Stomach (tissue), 9 donors: Measurements from ENCODE around the gene EXPH5. TPM values are rescaled to one million over a fixed set of nuclear protein-coding genes. Genes with fewer than 3 reads are reported as not detected.

Experiments
- DNase-seq, 2 donors: peaks; one replicate each; pipeline versions ENCODE4 v3.0.0 to v3.0.0-alpha.2; 2013 to 2019
- H3K27ac ChIP-seq, 5 donors: fragments of 200-600 bp in 4 of 5; sonication (generic) in 4 of 5; one replicate each; pipeline ENCODE4 v1.5.1; 2013 to 2019; ENCODE audit warnings: mild to moderate bottlenecking in 1 of 5, moderate library complexity in 1 of 5
- H3K27me3 ChIP-seq, 3 donors: fragments of 200-600 bp; sonication (generic); one replicate each; pipeline ENCODE4 v1.5.1; 2017 to 2019; ENCODE audit warnings: mixed run types in 1 of 3
- H3K36me3 ChIP-seq, 4 donors: fragments of 200-600 bp; sonication (generic); 1 replicate in 3 of 4; 2 replicates in 1 of 4; pipeline ENCODE4 v1.5.1; 2016 to 2019
- H3K4me1 ChIP-seq, 4 donors: fragments of 200-600 bp; sonication (generic); one replicate each; pipeline ENCODE4 v1.5.1; 2016 to 2019
- H3K4me3 ChIP-seq, 4 donors: fragments of 200-600 bp; sonication (generic) in 3 of 4; one replicate each; pipeline ENCODE4 v1.5.1; 2016 to 2019; ENCODE audit warnings: mild to moderate bottlenecking in 1 of 4
- H3K9me3 ChIP-seq, 4 donors: fragments of 200-600 bp; sonication (generic); one replicate each; pipeline ENCODE4 v1.5.1; 2016 to 2019
- EP300 ChIP-seq: sonication (generic); formaldehyde crosslinking; IDR thresholded peaks from one replicate; pipeline ENCODE4 v1.6.1; 2017; ENCODE audit warnings: antibody characterized with exemption
- POLR2A ChIP-seq, 4 donors: fragments of 450-650 bp; IDR thresholded peaks; one replicate each; pipeline ENCODE4 v1.6.1; 2016; ENCODE audit warnings: antibody characterized with exemption in 4 of 4, control low read depth in 2 of 4, mild to moderate bottlenecking in 1 of 4, moderate library complexity in 1 of 4
- POLR2AphosphoS5 ChIP-seq, 3 donors: sonication (generic); formaldehyde crosslinking; IDR thresholded peaks; one replicate each; pipeline ENCODE4 v1.6.1; 2016; ENCODE audit warnings: antibody characterized with exemption in 3 of 3
- WGBS, 5 donors: extraction: QIAGEN DNeasy Blood & Tissue Kit in 3 of 5; methylation state at CpG; one replicate each; pipeline versions ENCODE4 v1.1.5 to v1.1.7; 2013 to 2018; 5-methylcytosine and 5-hydroxymethylcytosine counted together
- intact Hi-C: fragments of 100-400 bp; cut with DNase I; formaldehyde crosslinking; loops from one replicate; pipeline ENCODE4 v1.15.1; 2023; ENCODE audit warnings: low total_unique reads
- polyA plus RNA-seq, 3 donors: library from polyadenylated mRNA; stranded (reverse); fragments of 200-250 nt; gene quantifications; one replicate each; pipeline ENCODE4 v1.2.3, GENCODE V29; 2013
- total RNA-seq, 5 donors: library from RNA; depleted of rRNA; stranded (reverse); fragments of >200 nt; gene quantifications; one replicate each; pipeline versions ENCODE4 v1.1.0 to v1.2.3, GENCODE V29; 2014 to 2016
- TF ChIP-seq, protein P1 (sequence below), 7 experiments: fragments of 450-650 bp in 4 of 7; fragments of 200-600 bp in 3 of 7; sonication (generic) in 3 of 7; IDR thresholded peaks; one replicate each; pipeline ENCODE4 v1.5.1; 2016 to 2019; ENCODE audit warnings: antibody characterized with exemption in 7 of 7, control low read depth in 2 of 7, mild to moderate bottlenecking in 1 of 7
- donor health status: healthy with polysubstance abuse.
- donor health status: Bipolar disorder and iron deficiency.
- donor health status: healthy.

The EXPH5 gene
- total and polyA plus RNA-seq, 8 donors: 0.75 to 23.7 (median 12.0) TPM

DNA sequence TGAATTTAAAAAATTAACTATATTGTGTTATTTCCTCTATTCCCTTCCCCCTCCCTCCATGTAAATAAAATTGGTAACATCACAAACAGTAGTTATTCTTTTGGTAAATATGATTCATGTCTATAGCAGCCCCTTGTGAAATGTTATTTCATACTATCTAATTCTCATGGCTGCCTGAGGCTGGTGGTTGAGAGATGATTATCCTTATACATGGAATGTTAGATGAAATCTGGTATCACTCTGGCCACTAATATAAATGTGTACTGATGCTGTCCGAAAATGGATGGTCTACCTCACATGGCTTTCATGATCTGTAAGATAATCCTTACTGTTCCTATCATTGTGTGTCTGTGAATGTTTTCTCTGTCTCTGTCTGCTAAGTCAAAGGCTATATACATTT, 25.0 kb upstream of the EXPH5 start:
- 69 to 98% (median 90%) methylated on average over 1 of the region's 1 CpG for WGBS, 5 donors
- DNase-seq: no peak
- Histone ChIP-seq H3K4me3 (no peak overlapping the region), H3K36me3 (no peaks in the 10 kb centered on the region), H3K4me1 (no peaks in the 10 kb centered on the region), H3K27me3 (no peaks in the 10 kb centered on the region), H3K27ac (no peak overlapping the region), H3K9me3 (no peaks in the 10 kb centered on the region)
- TF ChIP-seq, protein P1, sequence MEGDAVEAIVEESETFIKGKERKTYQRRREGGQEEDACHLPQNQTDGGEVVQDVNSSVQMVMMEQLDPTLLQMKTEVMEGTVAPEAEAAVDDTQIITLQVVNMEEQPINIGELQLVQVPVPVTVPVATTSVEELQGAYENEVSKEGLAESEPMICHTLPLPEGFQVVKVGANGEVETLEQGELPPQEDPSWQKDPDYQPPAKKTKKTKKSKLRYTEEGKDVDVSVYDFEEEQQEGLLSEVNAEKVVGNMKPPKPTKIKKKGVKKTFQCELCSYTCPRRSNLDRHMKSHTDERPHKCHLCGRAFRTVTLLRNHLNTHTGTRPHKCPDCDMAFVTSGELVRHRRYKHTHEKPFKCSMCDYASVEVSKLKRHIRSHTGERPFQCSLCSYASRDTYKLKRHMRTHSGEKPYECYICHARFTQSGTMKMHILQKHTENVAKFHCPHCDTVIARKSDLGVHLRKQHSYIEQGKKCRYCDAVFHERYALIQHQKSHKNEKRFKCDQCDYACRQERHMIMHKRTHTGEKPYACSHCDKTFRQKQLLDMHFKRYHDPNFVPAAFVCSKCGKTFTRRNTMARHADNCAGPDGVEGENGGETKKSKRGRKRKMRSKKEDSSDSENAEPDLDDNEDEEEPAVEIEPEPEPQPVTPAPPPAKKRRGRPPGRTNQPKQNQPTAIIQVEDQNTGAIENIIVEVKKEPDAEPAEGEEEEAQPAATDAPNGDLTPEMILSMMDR (IDR thresholded peaks at IDR 0.05): no peak
- TF ChIP-seq EP300 (no peak), POLR2A (IDR thresholded peaks at IDR 0.05) (no peak)
- intact Hi-C loops: no loop called here

DNA sequence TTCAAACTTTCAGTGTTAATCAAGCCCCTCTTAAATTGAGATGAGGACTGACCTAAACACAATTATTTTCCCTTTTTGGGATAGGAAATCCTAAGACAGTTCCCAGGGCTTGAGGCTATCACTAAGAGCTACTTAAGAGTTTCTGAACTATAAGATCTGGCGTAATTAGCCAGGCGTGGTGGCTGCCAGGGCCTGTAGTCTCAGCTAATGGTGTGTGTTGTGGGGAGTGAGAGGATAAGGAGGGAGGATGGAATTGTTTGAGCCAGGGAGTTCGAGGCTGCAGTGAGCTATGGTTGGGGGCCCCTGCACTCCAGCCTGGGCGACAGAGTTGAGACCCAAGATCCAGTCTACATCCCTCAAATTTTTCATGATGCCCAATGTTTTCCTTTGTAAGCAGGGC, 23.5 kb upstream of the EXPH5 start:
- no peak for DNase-seq
- Histone ChIP-seq H3K4me3 (no peak overlapping the region), H3K27me3 (no peaks in the 10 kb centered on the region), H3K27ac (no peak overlapping the region), H3K4me1 (no peaks in the 10 kb centered on the region), H3K9me3 (no peaks in the 10 kb centered on the region), H3K36me3 (no peaks in the 10 kb centered on the region)
- 78 to 87% (median 79%) methylated on average over 4 of the region's 4 CpGs for WGBS, 5 donors
- intact Hi-C loops: no loop called here
- TF ChIP-seq, protein P1 (IDR thresholded peaks at IDR 0.05): no peak
- TF ChIP-seq POLR2AphosphoS5 (IDR thresholded peaks at IDR 0.05) (no peak), POLR2A (IDR thresholded peaks at IDR 0.05) (no peak), EP300 (no peak)

DNA sequence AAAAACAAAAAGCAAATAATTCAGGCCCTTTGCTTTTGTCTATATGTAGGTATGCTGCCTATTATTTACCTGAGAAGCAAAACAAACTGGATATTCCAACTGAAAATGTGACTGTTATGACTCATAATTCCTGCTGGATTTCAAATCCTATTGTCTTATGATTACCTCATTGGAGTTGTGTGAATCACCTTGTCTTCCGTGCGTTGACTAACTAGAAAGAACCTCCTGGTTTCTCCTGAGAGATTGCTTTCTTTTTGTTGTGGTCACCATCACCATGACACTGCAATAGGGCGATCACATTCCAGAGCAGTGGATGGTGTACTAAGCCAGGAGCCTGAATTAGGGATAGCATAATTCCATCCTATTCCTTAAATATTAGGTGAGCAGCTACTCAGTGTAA, 23.0 kb upstream of the EXPH5 start:
- H3K27me3 ChIP-seq: no peaks in the 10 kb centered on the region
- intact Hi-C loops: no loop called here
- no peak overlapping the region for H3K4me3 ChIP-seq
- H3K9me3 ChIP-seq: no peaks in the 10 kb centered on the region
- DNase-seq: no peak
- no peak for TF ChIP-seq POLR2A (IDR thresholded peaks at IDR 0.05)
- no peak for TF ChIP-seq EP300
- TF ChIP-seq, protein P1 (IDR thresholded peaks at IDR 0.05): no peak
- TF ChIP-seq POLR2AphosphoS5 (IDR thresholded peaks at IDR 0.05): no peak
- H3K36me3 ChIP-seq: no peaks in the 10 kb centered on the region
- 74 to 90% (median 82%) methylated on average over 3 of the region's 3 CpGs for WGBS, 5 donors
- no peaks in the 10 kb centered on the region for H3K4me1 ChIP-seq
- no peak overlapping the region for H3K27ac ChIP-seq

DNA sequence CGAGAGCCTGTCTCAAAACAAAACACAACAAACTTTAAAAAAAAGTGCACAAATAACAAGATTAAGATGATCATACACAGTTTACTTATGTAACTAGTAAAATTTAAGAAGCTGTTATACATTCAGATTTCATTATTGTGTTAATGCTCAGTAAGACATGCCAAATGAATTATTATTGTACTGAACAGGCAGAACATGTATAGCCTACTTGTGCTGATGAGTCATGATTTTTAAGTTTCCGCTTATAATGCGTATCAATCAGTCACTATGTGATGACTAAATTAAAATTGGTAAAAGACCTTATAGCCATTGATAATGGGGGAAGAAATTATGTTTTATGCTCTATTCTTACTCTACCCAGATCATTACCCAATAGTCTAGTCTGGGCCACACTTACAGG, 20.5 kb upstream of the EXPH5 start:
- no peaks in the 10 kb centered on the region for H3K4me1 ChIP-seq
- H3K27me3 ChIP-seq: no peaks in the 10 kb centered on the region
- no peak overlapping the region for H3K27ac ChIP-seq
- H3K9me3 ChIP-seq: no peaks in the 10 kb centered on the region
- H3K36me3 ChIP-seq: no peaks in the 10 kb centered on the region
- WGBS, 5 donors: 85 to 98% (median 93%) methylated on average over 3 of the region's 3 CpGs
- TF ChIP-seq POLR2AphosphoS5 (IDR thresholded peaks at IDR 0.05) (no peak), EP300 (no peak), POLR2A (IDR thresholded peaks at IDR 0.05) (no peak)
- TF ChIP-seq, protein P1 (IDR thresholded peaks at IDR 0.05): no peak
- no peak for DNase-seq
- intact Hi-C loops: no loop called here
- no peak overlapping the region for H3K4me3 ChIP-seq
